ENCODE measurements around the gene RHOB.

Gene RHOB

GRCh38 chr2:20473128-20473527, 26.3 kb downstream of the RHOB start:
- no peak for DNase-seq (ENCODE audit: low read depth in 2 of 2)

GRCh38 chr2:20474757-20475566, 28.1 kb downstream of the RHOB start:
- no peak for DNase-seq (ENCODE audit: low read depth in 2 of 2)

DNA sequence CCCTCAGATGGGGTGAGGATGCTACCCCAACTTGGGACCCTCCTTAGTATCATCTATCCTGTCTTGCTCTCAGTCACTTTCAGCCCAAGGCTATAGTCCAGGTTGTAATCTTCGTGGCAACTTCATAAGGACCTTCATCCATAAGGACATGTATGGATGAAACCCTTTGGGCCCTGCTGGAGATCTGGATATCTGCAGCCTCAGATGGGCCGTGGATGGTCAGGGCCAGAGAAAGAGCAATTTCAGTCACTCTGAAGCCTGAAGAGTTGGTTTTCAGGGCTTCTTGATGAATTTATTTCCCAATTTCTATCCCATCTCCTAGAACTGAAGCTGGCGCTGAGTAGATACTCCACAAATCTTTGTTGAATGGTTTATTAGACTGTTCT, 28.7 kb downstream of the RHOB start:
- no peak for DNase-seq (ENCODE audit: low read depth in 2 of 2)

- DNase-seq (ENCODE audit: low read depth in 2 of 2): no peak
These were observed 29.6 kb downstream of the RHOB start for GRCh38 chr2:20476481-20476880.

DNA sequence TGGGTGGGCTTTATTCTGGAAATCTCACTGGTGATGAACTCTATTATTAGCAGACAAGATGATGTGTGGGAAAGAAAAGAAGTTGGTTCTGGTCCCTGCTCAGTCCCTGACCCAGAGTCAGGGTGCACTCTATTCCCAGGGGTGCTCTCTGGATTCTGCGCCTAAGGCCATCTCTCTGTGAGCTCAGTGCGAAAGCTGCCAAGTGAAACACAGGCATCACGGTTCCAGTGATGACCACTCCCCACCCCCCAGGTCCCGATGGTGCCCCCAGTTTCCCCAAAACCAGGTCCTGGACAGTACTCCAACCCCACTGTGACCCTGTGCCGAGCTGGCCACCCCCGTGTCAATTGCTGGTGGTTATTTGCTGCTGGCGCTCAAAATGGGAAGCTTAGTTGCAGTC, 30.1 kb downstream of the RHOB start:
- no peak for DNase-seq (ENCODE audit: low read depth in 2 of 2)

GRCh38 chr2:20478961-20479360, 32.1 kb downstream of the RHOB start:
- DNase-seq (ENCODE audit: low read depth in 2 of 2): no peak

- no peak for DNase-seq (ENCODE audit: low read depth in 2 of 2)
These were observed 33.0 kb downstream of the RHOB start for GRCh38 chr2:20479835-20480234.

DNA sequence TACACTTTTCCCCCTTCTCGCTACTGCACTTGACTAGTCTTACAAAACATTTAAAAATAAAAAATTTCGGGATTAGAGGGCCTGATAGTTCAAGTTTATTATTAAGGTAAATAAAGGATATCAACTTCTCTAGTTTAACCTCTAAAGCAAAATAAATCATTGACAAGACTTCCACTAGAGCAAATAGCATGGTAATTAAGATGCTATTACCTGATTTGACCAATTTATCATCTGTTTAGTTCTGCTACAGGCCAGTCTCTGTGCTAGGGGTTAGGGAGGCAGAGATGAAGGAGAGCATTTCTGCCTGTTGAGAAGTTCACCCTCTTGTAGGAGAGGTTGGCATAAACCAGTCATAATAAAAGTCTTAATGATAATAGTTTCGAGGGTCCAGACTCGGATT, 34.0 kb downstream of the RHOB start:
- no peak for DNase-seq (ENCODE audit: low read depth in 2 of 2)

DNA sequence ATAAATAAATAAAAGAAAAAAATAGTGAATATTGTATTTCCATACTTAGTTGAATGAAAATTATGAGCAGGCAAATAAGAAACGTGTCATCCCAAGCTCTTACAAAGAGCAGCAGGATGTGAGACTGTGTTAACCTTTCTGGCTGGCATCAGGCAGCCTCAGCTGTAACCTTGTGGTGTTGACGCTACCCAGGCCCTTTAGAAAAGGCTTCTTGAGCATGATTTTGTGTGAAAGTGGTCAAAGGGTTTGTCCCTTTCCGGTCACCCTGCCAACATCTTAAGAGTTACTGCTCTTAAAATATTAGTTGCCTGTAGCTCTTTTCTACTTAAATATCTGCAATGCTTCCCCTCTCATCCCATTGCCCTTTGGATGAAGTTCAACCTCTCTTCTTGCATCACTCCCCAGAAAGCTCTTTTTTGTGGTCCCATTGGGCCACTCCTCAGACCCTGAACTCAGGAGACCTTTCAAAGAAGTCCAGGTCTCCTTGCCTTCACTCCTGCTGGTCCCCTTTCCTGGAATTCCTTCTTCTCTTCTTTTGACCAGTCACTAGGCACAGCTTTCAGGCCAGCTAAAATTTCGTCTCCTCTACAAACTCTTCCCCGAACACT, 35.0 kb downstream of the RHOB start:
- no peak for DNase-seq (ENCODE audit: low read depth in 2 of 2)

- no peak for DNase-seq (ENCODE audit: low read depth in 2 of 2)
These were observed 35.9 kb downstream of the RHOB start for GRCh38 chr2:20482725-20483124.

- no peak for DNase-seq (ENCODE audit: low read depth in 2 of 2)
These were observed 36.5 kb downstream of the RHOB start for GRCh38 chr2:20483194-20483895.

DNA sequence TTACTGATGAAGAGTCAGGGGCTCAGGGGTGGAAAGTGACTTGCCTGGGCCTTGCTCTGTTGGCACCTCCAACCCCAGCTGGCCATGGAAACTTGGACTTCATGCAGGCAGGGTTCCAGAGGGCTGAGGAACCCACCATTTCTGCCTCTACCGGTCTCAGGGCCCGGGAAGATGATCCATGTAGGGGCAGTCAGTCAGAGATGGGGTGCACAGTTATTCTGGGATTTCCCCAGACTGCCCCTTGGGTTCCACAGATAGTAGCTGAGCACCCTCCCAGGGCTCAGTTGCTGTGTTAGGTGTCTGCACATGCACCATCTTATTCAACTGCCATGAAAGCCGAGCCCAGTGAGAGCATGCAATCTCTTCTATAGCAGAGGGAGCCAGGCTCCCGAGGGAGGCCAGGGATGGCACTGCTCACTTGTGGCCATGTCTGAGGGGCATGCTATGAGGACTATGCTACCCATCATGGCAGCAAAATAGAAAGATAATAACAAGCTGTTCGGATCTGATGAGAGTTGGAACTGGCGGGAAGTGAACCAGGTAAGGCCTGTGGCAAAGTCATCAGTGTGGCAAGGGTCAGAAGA, 37.3 kb downstream of the RHOB start:
- DNase-seq (ENCODE audit: low read depth in 2 of 2): no peak

- DNase-seq (ENCODE audit: low read depth in 2 of 2): no peak
These were observed 38.1 kb downstream of the RHOB start for GRCh38 chr2:20484810-20485611.

DNA sequence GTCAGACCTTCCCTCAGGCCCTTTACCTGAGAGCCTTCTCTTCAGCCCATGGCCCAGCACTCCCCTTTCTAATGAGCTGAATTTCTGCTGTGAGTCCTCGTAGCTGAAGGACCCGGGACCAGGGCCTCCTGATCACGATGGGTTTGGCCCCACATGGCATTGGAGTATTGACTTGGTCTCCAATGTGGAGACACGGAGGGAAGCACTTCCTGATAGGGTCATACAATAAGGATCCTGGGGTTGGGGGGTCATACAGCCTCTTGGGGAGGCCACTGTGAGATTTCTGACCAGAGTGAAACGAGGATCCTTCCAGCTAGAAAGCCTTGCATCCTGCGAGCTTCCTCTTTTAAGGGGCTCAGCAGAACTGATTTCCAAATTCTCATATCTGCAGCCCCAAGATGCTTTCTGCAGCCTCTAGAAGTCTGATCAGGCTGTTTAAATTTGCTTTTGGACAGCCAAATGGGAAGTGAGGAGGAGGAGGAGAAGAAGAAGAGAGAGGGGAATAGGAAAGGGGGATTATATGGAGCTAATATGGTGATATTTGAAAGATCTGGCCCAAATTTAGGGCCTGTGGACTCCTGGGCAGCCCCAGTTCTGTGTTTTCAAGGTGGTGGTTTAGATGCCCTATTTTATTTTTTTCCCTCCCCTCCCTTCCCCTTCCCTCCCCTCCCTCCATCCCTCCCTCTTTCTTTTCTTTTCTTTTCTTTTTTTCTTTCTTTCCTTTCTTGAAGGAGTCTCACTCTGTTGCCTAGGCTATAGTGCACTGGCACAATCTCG, 38.9 kb downstream of the RHOB start:
- DNase-seq (ENCODE audit: low read depth in 2 of 2): no peak

- DNase-seq (ENCODE audit: low read depth in 2 of 2): no peak
These were observed 39.7 kb downstream of the RHOB start for GRCh38 chr2:20486571-20486970.

DNA sequence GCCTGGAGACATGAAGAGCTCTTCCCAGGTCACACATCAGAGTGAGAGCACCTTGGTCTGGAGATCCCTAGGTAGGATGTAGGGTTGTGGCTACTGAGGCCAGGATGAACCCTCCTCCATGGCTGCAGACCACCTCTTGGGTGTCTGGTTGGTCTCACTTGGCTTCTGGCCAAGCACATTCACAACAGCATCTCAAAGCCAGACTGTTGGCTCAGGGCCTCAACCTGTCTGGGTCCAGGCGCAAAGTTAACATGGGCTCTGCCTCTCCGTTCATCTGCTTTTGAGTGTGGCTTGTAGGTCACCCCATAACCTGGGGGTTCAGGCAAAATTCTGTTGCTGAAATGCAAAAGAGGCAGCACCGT, 40.1 kb downstream of the RHOB start:
- no peak for DNase-seq (ENCODE audit: low read depth in 2 of 2)

DNA sequence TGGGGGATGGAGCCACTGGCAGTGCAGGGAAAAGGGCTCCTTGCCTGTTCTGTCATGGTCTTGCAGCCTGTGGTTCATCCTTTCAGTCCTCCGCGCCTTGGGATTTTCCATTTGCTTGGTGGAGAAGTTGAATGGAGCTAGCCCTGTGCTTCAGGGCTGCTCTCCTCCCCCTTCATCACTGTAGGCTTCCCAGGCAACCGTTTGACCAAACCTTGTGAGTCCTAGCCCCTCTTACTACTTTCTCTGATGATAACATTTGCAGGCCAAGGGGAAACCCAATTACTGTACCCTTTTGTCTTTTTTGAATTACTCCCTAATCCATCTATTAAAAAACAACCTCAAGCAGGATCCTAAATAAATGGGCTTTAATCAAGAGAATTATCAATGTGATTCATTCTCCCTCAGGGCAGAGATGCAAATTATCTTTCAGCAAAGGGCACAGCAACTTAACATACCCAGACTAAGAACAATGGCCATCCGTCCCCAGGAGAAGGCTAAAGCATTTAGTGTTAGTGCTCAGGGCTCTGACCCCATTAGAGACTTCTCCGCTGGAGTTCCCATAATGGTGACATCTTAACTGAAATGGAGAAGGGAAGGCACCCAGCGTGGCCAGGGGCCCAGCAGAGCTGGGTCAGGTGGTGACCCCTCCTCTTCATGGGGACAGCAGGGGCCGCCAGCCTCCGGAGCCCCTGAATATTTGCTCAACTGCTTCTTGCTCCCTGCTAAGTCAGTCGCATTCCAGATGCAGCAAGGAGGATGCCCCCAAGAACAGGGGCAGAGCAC, 40.7 kb downstream of the RHOB start:
- no peak for DNase-seq (ENCODE audit: low read depth in 2 of 2)

DNA sequence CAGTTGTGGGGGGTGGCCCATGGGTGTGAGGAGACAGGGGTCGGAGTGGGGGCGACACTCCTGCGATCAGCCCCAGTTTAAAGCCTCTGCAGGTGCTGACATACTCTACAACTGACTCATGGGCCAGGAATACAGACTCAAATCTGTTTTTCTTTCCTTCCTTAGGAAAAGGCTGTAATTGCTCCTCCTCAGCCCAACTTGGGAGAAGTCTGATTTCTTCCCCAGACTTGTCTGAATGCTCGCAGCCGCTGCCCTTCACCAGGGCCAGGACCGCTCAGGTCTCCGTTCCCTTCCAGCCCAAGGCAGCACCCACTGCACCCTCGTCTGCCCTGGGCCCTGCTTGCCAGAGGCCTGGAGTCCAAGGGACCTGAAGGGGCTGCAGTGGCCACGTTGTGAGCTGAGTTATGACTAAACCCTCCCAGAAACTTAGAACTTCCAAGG, 41.3 kb downstream of the RHOB start:
- DNase-seq (ENCODE audit: low read depth in 2 of 2): no peak

- no peak for DNase-seq (ENCODE audit: low read depth in 2 of 2)
These were observed 41.9 kb downstream of the RHOB start for GRCh38 chr2:20488782-20489181.
